HepG2 (cell line): ENCODE measurements around the gene PSMA7. TPM values are rescaled to one million over a fixed set of nuclear protein-coding genes. Genes with fewer than 3 reads are reported as not detected.
A peak's percentile ranks its signal among the peaks of the same experiment; 100 is the strongest.

ENCODE experiments used
- ATAC-seq: fragments of 200-7000 bp; cut with Tn5 transposase; 3 replicates; pipeline ENCODE4 v1.9.1; 2020; ENCODE audit warnings: mild to moderate bottlenecking, moderate library complexity
- BruUV-seq: library from RNA; stranded (reverse); fragments of 400-500 nt; replicated peaks from 2 replicates; lab custom pipeline; 2021; lab: Mats Ljungman, UMichigan
- CTCF ChIA-PET: fragments of 300-600 bp; formaldehyde crosslinking; extraction: SDS; loops from one replicate; lab custom pipeline; 2021; ENCODE audit warnings: low total read pairs, inconsistent platforms, low intra/inter-chr PET ratio; lab: Yijun Ruan, JAX
- POLR2A ChIA-PET: fragments of 350-600 bp; sonication (Branson Sonifier 250); formaldehyde crosslinking; loops from one replicate; lab custom pipeline; 2020; ENCODE audit warnings: antibody characterized with exemption, inconsistent platforms; lab: Yijun Ruan, JAX
- DNase-seq: peaks from one replicate; pipeline ENCODE4 v3.0.0-alpha.2; 2015; ENCODE audit warnings: low spot score
- FAIRE-seq: peaks from 3 replicates; lab custom pipeline; 2011; peaks lifted over from hg19 to GRCh38; lab: Jason Lieb, UNC
- H2AFZ ChIP-seq: one replicate; pipeline ENCODE4 v1.6.1; 2011; ENCODE audit warnings: low read length, inconsistent platforms
- H3K27ac ChIP-seq: fragments of 300-600 bp; 3 replicates; pipeline ENCODE4 v1.8.0; 2011; ENCODE audit warnings: mixed run types, mild to moderate bottlenecking, mixed read lengths, low read length, inconsistent platforms; ENCODE audit not compliant: insufficient read depth; ENCODE audit errors: extremely low read length
- H3K27me3 ChIP-seq, 2 experiments: fragments of 200-600 bp in 1 of 2; 2 replicates in 1 of 2; 3 replicates in 1 of 2; pipeline versions ENCODE4 v1.6.0 to v1.8.0; 2011; ENCODE audit warnings: low read length in 2 of 2, mild to moderate bottlenecking in 2 of 2, moderate library complexity in 2 of 2, inconsistent platforms in 1 of 2; ENCODE audit not compliant: insufficient read depth in 2 of 2, control insufficient read depth in 1 of 2
- H3K36me3 ChIP-seq, 2 experiments: fragments of 200-600 bp in 1 of 2; replicated peaks in 1 of 2; 2 replicates in 1 of 2; 3 replicates in 1 of 2; pipeline versions ENCODE4 v1.5.1 to v1.8.0; 2011; ENCODE audit warnings: low read length in 2 of 2, inconsistent platforms in 1 of 2; ENCODE audit not compliant: insufficient read depth in 2 of 2, control insufficient read depth in 1 of 2
- H3K4me1 ChIP-seq: 2 replicates; pipeline ENCODE4 v1.5.1; 2012; ENCODE audit warnings: low read length, inconsistent platforms; ENCODE audit not compliant: insufficient read depth
- H3K4me2 ChIP-seq: 2 replicates; pipeline ENCODE4 v1.6.0; 2011; ENCODE audit warnings: low read depth, low read length, inconsistent platforms
- H3K4me3 ChIP-seq, 3 experiments: fragments of 200-600 bp in 1 of 3; sonication (generic), shearing (Covaris generic) in 1 of 3; replicated peaks in 1 of 3; 2 replicates each; pipeline ENCODE4 v1.5.1; 2011 to 2016; ENCODE audit warnings: low read length in 3 of 3, inconsistent platforms in 2 of 3, low read depth in 2 of 3, mild to moderate bottlenecking in 2 of 3, control low read depth in 1 of 3, mixed read lengths in 1 of 3; ENCODE audit not compliant: insufficient read depth in 1 of 3
- H3K79me2 ChIP-seq: one replicate; pipeline ENCODE4 v1.6.1; 2011; ENCODE audit warnings: low read length, inconsistent platforms; ENCODE audit not compliant: insufficient read depth
- H3K9ac ChIP-seq: 2 replicates; pipeline ENCODE4 v1.6.0; 2011; ENCODE audit warnings: mild to moderate bottlenecking, low read depth, low read length, inconsistent platforms; ENCODE audit not compliant: insufficient read depth
- H3K9me3 ChIP-seq: 2 replicates; pipeline ENCODE4 v1.5.1; 2012; ENCODE audit warnings: mild to moderate bottlenecking, low read length
- H4K20me1 ChIP-seq: 2 replicates; pipeline ENCODE4 v1.6.0; 2011; ENCODE audit warnings: inconsistent platforms, mild to moderate bottlenecking, low read length, moderate library complexity; ENCODE audit not compliant: insufficient read depth
- DMAP1 ChIP-seq: IDR thresholded peaks from 2 replicates; pipeline ENCODE4 v1.6.1; 2016
- HNRNPLL ChIP-seq: fragments of 200-400 bp; formaldehyde crosslinking; IDR thresholded peaks from 2 replicates; pipeline ENCODE4 v1.6.1; 2017; ENCODE audit warnings: mild to moderate bottlenecking, low read depth, low read length; ENCODE audit not compliant: poor library complexity, severe bottlenecking
- KDM5B ChIP-seq: sonication (generic); formaldehyde crosslinking; IDR thresholded peaks from 2 replicates; pipeline ENCODE4 v1.4.0; 2020; ENCODE audit warnings: missing genetic modification reagents, mild to moderate bottlenecking, borderline replicate concordance
- MYC ChIP-seq: sonication (generic); formaldehyde crosslinking; IDR thresholded peaks from 2 replicates; pipeline ENCODE4 v1.9.0; 2021; ENCODE audit warnings: missing genetic modification reagents, borderline replicate concordance
- TAF15 ChIP-seq: fragments of 200-400 bp; formaldehyde crosslinking; IDR thresholded peaks from one replicate; pipeline ENCODE4 v1.6.1; 2018; ENCODE audit warnings: mild to moderate bottlenecking, low read depth, low read length; ENCODE audit not compliant: poor library complexity, severe bottlenecking
- TARDBP ChIP-seq: sonication (generic); formaldehyde crosslinking; IDR thresholded peaks from 2 replicates; pipeline ENCODE4 v1.8.0; 2022; ENCODE audit warnings: mild to moderate bottlenecking, missing genetic modification reagents
- TBX3 ChIP-seq: fragments of 450-650 bp; IDR thresholded peaks from 2 replicates; pipeline ENCODE4 v1.6.1; 2017; ENCODE audit warnings: antibody characterized with exemption, mild to moderate bottlenecking, inconsistent platforms, borderline replicate concordance
- ZNF720 ChIP-seq: sonication (generic); formaldehyde crosslinking; IDR thresholded peaks from 2 replicates; pipeline ENCODE4 v1.4.0; 2020; ENCODE audit warnings: missing genetic modification reagents
- WGBS: methylation state at CpG from one replicate; pipeline ENCODE4 v1.1.6; 2017; ENCODE audit warnings: low lambda C conversion rate; 5-methylcytosine and 5-hydroxymethylcytosine counted together
- in situ Hi-C: cut with HindIII; loops from 2 replicates; pipeline ENCODE4 v1.10.0; 2017; ENCODE audit warnings: low pct_unique_long_range_greater_than_20kb; ENCODE audit not compliant: extremely low pct_ligation_motif_present
- intact Hi-C: fragments of 100-400 bp; cut with micrococcal nuclease; formaldehyde crosslinking; loops from one replicate; pipeline ENCODE4 v1.10.0; 2022; ENCODE audit not compliant: unreplicated experiment
- polyA plus RNA-seq, 8 experiments: library from polyadenylated mRNA; depleted of rRNA in 3 of 8; stranded (reverse) in 7 of 8; unstranded in 1 of 8; fragments of >200 nt; fragmentation: Illumina TruSeq in 4 of 8; extraction: Trizol in 4 of 8; gene quantifications; 2 replicates each; pipeline versions ENCODE4 v1.2.1 to v1.2.3, GENCODE V29; 2011 to 2016; ENCODE audit warnings: low read depth in 4 of 8, missing spikeins in 1 of 8, mixed read lengths in 1 of 8; ENCODE audit not compliant: insufficient read depth in 1 of 8
- total RNA-seq, 5 experiments: library from RNA; depleted of rRNA; stranded (reverse); fragments of >200 nt; fragmentation: Illumina TruSeq; extraction: Trizol; gene quantifications; 2 replicates each; pipeline ENCODE4 v1.2.3, GENCODE V29; 2016; ENCODE audit warnings: low read depth in 1 of 5
- TF ChIP-seq, protein P1 (sequence below): IDR thresholded peaks from 2 replicates; pipeline ENCODE4 v1.6.1; 2012; ENCODE audit warnings: inconsistent platforms
- TF ChIP-seq, protein P2 (sequence below): sonication (generic); formaldehyde crosslinking; IDR thresholded peaks from 2 replicates; pipeline ENCODE4 v1.5.1; 2020; ENCODE audit warnings: mild to moderate bottlenecking, moderate library complexity, missing genetic modification reagents

PSMA7 gene
- total and polyA plus RNA-seq, 2 of the 13 experiments (the other 11 are each of a cell fraction or from before 2014, with no cell fraction given), result 531 to 631 TPM

DNA sequence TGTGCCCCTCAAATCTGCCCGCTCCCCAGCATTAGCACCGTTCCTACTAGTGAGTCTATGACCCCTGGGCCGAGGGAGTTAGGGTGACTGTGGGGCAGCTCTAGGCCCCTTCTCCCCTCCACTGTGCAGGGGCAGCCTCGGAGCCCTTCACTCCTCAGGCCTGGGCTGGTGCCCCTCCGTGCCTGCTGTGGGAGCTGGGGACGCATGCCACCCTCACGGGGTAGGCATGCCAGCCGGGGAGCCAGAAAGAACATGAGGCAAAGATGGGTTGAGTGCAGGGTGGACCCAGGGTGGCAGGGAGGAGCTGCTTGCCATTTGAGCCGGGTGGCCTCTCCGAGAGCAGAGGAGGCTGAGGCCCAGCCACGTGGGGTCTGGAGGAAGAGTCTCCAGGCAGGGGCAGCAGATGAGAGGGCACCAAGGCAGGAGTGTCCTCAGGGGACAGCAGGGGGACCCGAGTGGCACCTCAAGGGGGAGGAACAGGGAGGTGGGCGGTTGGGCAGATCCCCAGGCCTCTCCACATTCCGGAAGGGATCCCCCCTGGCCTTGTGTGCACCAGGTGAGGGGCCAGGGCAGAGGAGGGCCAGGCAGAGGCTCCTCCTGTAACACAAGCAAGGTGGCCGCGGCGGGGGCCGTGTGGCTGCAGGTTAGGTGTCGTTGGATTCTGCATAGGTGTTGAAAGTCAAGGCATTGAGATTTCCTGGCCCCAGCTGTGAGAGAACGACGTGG, 39.5 kb downstream of the PSMA7 start (continued):
- TF ChIP-seq HNRNPLL, result peak; percentile 12

DNA sequence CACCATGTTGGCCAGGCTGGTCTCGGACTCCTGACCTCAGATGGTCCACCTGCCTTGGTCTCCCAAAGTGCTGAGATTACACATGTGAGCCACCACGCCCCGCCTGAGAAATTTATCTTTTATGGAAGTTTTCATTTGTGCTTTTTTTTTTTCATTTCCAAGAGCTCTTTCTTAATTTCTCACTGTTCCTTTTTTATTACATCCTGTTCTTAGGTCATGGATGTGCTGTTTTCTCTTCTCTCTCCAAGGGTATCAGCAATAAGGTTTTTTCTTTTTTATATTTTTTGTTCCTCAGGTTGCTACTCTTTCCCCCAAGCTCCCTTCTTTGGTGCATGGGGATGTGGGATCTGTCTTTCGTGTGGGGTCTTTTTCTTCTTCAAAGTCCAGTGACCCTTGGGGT, 42.1 kb downstream of the PSMA7 start:
- H3K4me3 ChIP-seq, result no peak overlapping the region
- H3K4me2 ChIP-seq, result no peak overlapping the region
- intact Hi-C loops, result no loop called here
- peaks cover 29 to 73% of the 10 kb centered on the region in 2 experiments for H3K27me3 ChIP-seq
- no peaks in the 10 kb centered on the region; the same call in 1 of the 2 replicates for H3K9me3 ChIP-seq
- ChIA-PET POLR2A (interaction anchor here (1.4 kb wide), 1 partner anchor 34 kb away, joined by 3 read pairs; no protein-coding TSS in a partner anchor), CTCF (no interaction called here)
- H3K79me2 ChIP-seq, result no peaks in the 10 kb centered on the region
- WGBS, result 35% methylated on average over 4 of the region's 4 CpGs
- DNase-seq (no peak), ATAC-seq (no peak), FAIRE-seq (no peak)
- H2AFZ ChIP-seq, result no peak overlapping the region
- H4K20me1 ChIP-seq, result no peaks in the 10 kb centered on the region; the same call in 1 of the 2 replicates
- no peak overlapping the region for H3K9ac ChIP-seq
- in situ Hi-C loops, result no loop called here
- TF ChIP-seq, protein P1, sequence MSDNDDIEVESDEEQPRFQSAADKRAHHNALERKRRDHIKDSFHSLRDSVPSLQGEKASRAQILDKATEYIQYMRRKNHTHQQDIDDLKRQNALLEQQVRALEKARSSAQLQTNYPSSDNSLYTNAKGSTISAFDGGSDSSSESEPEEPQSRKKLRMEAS, result no peak
- TF ChIP-seq DMAP1 (no peak), TBX3 (no peak), ZNF720 (CRISPR knock-in tag) (no peak)
- peaks cover 13% of the 10 kb centered on the region for H3K4me1 ChIP-seq
- BruUV-seq, result no TSS peak
- H3K36me3 ChIP-seq, result no peaks in the 10 kb centered on the region
- no peak overlapping the region for H3K27ac ChIP-seq

DNA sequence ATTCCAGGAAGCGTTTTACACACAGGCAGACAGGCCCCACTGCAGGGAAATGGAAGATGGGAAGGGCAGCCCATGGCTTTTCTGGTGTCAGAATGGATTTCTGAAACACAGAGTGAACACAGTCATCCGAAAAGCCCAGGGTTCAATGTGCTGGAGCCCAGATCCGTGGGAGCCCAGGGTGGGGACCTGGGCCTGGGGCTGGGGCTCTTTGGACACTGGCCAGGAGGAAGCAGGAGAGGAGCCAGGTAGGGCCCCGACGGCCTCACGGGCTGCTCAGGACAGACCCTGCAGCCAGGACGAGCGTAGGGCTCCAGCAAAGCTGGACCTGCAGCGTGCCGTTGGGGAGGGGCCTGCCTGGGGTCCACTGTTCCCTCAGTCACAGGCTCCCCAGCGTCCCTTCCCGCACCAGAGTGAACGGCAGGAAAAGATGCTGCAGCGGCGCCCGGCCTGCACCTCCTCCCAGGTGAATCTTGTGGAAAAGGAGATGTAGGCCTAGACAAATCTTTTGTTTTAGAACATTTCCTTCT, 45.2 kb downstream of the PSMA7 start:
- in situ Hi-C loops, result no loop called here

More for the DNA sequence above, 45.2 kb downstream of the PSMA7 start:
- no peak for FAIRE-seq
- Histone ChIP-seq H3K27ac (no peak overlapping the region), H3K4me1 (no peaks in the 10 kb centered on the region), H4K20me1 (no peaks in the 10 kb centered on the region; the same call in 1 of the 2 replicates), H3K27me3 (peaks cover 29 to 74% of the 10 kb centered on the region in 2 experiments), H3K4me2 (no peak overlapping the region), H3K79me2 (no peaks in the 10 kb centered on the region), H3K9ac (no peak overlapping the region), H3K36me3 (no peaks in the 10 kb centered on the region), H3K4me3 (no peak overlapping the region), H2AFZ (no peak overlapping the region), H3K9me3 (no peaks in the 10 kb centered on the region)
- ChIA-PET POLR2A (no interaction called here), CTCF (no interaction called here)
- 41% methylated on average over 16 of the region's 16 CpGs for WGBS
- peak; percentile 13; the same call in 1 of the 3 replicates for ATAC-seq
- intact Hi-C loops, result no loop called here
- no TSS peak for BruUV-seq
- DNase-seq, result no peak
- TF ChIP-seq, protein P2, sequence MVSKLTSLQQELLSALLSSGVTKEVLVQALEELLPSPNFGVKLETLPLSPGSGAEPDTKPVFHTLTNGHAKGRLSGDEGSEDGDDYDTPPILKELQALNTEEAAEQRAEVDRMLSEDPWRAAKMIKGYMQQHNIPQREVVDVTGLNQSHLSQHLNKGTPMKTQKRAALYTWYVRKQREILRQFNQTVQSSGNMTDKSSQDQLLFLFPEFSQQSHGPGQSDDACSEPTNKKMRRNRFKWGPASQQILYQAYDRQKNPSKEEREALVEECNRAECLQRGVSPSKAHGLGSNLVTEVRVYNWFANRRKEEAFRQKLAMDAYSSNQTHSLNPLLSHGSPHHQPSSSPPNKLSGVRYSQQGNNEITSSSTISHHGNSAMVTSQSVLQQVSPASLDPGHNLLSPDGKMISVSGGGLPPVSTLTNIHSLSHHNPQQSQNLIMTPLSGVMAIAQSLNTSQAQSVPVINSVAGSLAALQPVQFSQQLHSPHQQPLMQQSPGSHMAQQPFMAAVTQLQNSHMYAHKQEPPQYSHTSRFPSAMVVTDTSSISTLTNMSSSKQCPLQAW (CRISPR knock-in tag), result no peak
- TF ChIP-seq TAF15 (peak; percentile 26), TARDBP (no peak), KDM5B (0 out of 2 replicates have a peak, but pooled peaks have one; percentile 33), MYC (CRISPR knock-in tag) (0 out of 2 replicates have a peak, but pooled peaks have one; percentile 15)
